ENCODE data around the gene KCNK18.
"Not testable (repeated sequence)": the region's sequence is repeated elsewhere in the genome, so short reads cannot be mapped to it uniquely, and the experiment has no call there.

KCNK18 gene

DNA sequence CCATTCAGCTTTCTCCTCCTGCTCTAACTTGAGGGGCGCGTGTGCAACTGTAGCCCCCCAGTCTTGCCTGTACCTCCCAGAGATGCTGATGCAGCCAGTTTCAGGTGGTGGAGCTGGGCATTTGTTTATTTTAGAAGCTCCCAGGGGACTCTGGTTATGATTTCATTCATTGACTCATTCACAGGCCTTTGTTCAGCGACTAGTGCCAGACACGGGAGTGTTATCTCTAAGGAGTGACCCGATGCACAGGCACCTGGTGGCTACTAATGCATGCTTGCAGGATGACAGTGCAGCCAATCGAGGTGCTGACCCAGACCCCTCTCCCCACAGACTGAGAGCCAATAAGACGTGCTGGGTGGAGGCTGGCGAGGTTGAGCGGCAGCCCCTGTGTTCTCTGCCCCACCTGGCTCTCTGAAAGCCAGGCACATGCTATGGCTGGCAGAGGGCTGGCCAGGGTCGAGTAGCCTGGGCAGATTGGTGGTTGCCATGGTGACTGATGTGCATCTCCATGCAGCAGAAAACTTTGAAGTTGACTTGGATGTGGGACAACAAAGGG lies 23.9 kb downstream of the KCNK18 start:
- DNase-seq (ENCODE audit: low read depth in 2 of 2): no peak

DNA sequence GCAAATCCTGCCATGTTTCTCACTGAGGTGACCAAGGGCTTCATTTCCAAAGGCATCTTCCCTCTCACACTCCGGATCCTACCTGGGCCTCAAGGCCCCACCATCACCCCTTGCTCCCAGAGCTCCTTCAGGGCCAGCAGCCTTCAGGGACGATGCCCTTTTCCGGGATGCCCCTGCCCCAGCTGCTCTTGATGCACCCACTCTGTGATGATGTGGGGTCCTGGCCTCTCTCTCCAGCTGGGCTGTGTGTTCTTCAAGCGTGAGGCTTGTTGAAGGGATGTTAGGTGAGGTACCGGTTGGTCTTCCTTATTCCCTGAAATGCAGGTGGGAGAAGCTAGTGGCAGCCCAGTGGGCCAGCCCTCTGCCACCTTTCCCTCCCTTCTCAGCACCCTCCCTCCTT lies 25.3 kb downstream of the KCNK18 start:
- no peak for DNase-seq (ENCODE audit: low read depth in 2 of 2)

DNA sequence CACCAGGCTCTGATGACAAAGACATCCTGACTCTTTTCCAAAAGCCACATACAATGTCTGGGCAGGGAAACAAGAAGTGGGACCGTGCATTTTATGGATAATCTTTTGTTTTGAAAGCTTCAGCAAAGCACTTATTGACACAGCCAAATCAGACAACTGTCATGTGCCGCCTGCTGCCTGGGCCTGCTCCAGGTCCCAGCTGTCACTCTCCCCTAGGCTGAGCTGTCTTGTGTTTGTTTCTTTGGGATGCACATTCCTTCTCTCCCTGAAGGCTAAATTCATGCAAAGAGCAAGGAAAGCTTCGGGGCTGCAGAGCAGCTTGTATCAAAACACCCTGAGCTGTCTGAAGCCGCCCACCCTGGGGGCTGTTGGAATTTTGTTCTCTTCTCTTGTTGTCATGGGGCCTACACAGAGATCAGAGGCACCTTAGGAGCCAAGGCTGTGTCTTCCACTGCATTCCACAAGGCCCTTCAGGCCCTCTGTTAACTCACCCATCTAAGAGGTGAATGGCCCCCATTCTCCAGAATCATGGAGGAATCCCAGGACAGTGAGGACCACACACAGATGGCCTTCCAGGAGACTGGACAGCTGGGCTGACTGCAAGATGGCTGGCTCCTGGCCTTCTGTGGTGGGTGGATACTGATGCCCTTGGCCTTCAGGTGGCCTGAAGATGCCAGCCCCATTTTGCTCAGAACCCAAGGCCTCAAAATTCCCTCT lies 25.8 kb downstream of the KCNK18 start:
- no peak for DNase-seq (ENCODE audit: low read depth in 2 of 2)

DNA sequence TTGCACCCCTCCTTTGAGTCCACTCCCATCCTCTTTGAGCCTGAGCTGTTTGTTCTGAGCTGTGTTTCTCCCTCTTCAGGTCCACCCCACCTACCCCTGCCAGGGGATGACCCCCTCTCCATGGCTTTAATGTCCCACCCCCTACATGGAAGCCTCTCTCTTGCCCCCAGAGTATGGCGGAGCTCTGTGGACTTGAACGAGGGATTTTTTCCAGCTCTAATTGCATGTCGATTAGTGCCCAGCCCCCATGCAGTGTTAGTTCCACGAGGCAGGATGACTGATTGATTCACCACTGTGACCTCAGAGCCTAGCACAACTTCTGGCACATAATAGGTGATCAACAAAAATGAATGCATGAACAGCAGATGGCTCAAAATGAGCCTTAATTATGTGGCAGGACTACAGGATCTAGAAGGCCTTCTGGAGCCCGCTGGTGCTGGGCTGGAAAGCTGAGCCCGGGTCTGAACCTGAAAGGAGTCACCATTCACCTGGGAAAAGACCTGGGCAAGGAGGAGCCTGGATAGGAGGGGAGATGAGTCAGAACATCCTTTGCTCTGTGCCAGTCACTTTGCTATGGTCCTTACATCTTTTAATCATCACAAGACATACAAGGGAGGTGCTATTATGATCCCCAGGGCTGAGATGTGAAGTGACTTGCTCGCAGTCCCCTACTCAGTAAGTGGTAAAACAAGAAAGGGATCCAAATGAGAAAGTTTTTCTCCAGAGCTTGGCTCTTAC lies 26.6 kb downstream of the KCNK18 start:
- DNase-seq (ENCODE audit: low read depth in 2 of 2): no peak

DNA sequence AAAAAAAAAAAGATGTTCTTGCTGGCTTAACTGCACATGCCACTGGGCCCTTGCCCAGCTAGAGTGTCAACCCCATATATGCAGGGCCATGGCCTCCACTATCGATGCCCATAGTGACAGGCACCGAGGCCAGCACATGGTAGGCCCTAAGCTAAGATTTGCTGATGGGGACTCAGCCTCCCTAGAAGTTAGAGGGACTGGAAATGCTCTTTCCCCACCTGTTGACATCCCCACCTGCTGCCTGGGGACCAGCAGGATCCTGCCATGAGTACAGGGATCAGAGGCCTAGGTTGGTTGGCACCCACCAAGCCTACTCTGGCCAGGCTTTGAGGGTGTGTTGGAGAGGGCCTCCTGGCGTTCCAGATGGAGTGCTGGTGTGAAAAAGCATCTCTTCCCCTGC lies 27.6 kb downstream of the KCNK18 start:
- no peak for DNase-seq (ENCODE audit: low read depth in 2 of 2)

DNA sequence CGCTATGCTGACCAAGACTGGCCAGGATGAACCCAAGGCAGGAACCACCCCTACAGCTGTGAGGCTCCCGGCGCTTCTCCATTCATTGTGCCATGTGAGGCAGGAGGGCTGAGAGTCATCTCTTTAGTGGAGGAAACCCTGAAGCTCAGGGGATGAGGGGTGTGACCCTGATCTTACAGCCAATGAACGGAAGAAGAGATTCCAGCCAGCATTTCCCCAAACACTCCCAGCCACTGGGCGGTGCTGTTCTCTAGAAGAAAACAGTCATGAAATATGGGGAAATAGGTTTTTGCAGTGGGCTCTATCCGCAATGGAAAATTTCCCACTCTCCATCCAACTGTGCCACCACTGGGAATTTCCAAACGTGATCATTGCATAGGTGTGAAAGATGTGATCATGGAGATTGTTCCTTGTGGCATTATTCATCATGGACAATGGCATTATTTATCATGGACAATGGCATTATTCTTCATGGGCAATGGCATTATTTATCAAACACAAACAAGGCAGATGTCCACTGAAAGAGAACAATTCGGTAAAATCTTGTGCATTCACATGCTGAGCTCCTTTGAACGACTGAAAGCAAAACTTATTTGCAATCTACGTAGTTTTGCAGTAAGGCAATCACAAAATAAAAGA lies 29.6 kb downstream of the KCNK18 start:
- no peak for DNase-seq (ENCODE audit: low read depth in 2 of 2)

DNA sequence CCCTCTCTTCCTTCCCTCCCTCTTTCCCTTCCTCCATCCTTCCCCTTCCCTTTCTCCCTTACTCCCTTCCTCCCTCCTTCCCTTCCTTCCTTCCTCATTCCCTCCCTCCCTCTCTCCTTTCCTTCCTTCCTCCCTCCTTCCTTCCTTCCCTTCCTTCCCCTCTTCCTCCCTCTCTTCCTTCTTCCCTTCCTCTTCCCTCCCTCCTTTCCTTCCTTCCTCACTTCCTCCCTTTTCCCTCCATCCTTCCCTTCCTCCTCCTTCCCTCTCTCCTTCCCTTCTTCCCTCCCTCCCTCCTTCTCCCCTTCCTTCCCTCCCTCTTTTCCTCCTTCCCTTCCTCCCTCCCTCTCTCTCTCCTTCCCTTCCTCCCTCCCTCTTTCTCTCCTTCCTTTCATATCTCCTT lies 30.9 kb downstream of the KCNK18 start:
- DNase-seq (ENCODE audit: low read depth in 2 of 2): no peak

DNA sequence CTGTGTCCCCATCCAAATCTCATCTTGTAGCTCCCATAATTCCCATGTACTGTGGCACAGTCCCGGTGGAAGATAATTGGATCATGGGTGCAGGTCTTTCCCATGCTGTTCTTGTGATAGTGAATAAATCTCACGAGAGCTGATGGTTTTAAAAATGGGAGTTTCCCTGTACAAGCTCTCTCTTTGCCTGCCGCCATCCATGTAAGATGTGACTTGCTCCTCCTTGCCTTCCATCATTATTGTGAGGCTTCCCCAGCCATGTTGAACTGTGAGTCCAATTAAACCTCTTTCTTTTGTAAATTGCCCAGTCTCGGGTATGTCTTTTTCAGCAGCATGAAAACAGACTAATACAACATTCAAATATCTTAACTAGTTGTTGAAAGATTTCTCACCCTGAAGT lies 32.8 kb downstream of the KCNK18 start:
- DNase-seq (ENCODE audit: low read depth in 2 of 2): not testable (repeated sequence)

DNA sequence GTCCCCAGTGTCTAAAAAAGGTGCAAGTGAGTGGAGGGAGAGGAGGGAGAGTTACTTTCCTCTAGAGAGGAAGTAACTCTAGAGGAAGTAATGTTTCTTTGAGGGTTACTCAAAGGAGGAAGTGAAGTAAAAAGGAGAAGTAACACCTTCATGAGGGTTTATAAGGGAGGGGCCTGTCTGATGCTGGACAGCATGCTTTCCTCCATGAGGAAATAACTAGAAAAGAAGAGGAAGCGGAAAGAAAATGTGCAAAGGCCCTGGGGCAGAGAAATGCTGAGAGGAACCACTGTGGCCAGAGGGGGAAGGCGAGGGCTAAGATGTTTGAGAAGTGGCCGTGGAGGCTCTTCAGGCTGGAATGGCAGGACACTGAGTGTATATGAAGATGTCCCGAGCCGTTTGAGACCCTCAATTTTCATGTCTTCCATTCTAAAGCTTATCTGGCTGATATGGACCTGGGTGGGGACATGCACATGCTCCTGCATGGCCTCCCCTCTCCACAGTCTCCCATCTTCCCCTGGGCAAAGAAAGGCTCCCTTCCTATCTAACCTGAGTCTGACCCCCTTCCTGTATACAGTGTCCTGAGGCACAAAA lies 40.2 kb downstream of the KCNK18 start:
- DNase-seq (ENCODE audit: low read depth in 2 of 2): no peak

DNA sequence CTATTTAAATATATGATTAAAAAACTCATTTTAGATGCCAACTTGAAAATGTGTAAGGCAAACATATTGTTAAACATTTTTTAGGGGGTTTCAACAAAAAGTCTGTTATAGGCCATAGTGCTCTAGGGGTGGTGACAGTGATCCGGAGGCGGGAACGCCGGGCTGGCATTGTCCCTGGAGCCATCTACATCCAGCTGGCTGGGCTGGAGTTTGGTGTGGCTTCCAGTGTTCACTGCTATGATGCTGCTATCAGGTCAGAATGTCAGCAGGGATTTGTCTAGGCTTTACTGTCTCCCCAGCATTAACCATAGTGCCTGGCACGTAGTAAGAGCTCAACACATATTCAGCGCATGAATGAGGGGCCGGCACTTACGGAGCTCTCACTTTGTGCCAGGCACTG lies 41.8 kb downstream of the KCNK18 start:
- DNase-seq (ENCODE audit: low read depth in 2 of 2): no peak

DNA sequence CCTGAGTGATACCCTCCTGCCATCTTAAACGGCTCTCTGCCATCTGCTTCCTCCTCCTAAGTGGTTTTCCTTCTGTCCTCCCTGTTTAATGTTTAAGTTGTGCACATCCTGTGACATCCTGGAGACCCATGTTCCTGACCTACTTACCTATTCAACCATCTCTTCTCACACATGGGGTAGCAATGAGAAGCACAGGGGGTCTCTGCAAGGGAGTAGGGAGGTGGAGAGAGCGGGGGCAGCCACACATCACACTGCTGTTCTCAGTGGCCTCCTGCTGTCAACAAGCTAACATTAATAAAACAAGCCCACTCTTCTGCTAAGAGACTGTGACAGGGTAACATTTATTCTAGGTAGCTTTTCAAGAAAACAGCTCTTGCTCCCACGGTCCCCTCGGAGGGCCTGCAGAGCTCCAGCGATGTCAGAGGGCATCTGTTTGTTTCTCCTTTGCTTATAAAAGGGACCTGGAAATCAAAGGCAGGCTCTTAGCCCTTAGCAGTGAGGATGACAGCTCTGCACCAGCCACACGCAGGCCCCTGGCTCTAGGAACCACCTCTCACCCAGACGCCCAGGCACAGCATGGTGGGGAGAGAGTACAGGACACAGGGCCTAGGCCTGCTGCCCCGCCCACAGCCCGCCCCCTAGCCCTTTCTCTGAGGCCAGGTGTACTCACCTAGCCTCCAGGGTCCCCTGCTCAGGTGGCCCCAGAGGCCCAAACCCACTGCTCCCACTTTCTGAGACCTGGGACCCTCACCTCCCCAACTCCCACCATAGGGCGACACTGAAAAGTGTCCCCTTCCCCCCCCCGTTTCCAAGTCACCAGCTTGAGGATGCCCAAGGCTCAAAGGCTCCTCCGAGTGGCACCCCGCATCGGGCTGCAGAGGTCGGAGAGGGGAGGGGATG lies 42.7 kb downstream of the KCNK18 start:
- no peak for DNase-seq (ENCODE audit: low read depth in 2 of 2)

DNA sequence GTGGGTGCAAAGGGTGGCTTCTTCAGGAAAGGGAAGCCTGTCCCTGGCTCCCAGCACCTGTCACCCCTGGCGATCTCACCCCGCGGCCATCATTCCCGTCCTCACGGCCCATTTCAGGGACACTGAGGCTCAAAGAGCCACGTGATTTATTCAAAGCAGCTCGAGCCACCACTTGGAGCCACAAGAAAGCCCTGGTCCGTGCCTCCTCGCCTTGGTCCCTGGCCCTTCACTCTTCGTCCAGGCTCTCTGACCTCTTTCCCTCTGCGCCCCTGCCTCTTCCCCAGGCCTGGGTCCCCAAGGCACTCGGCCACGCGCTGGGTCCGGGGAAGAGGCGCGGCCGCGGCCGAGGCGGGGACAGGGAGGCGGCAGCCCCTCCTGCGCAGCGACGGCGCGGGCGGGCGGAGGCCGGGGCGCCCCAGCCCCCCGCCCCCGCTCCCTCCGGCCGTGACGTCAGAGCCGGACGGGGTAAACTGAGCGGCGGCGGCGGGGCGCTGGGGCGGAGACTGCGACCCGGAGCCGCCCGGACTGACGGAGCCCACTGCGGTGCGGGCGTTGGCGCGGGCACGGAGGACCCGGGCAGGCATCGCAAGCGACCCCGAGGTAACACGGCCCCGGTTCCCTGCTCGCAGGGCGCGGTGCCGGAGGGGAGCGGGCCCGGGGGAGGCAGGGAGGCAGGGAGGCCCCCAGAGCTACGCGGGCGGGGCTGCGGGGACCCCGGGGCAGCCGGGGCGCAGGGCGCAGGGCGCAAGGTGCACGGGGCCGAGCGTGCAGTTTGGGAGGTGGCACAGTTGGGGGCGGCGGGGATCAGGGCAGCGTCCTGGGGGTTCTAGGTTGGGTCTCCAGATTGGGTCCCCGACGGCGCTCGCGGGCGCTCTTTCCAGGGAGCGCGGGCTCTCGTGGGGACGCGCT lies 43.6 kb downstream of the KCNK18 start, which contains the start of gene SLC18A2:
TSS of gene SLC18A2 (plus strand) at position 494 of the 909 bp plus-strand sequence. CDS start 580 bp downstream, outside the sequence.
- DNase-seq (ENCODE audit: low read depth in 2 of 2): no peak

DNA sequence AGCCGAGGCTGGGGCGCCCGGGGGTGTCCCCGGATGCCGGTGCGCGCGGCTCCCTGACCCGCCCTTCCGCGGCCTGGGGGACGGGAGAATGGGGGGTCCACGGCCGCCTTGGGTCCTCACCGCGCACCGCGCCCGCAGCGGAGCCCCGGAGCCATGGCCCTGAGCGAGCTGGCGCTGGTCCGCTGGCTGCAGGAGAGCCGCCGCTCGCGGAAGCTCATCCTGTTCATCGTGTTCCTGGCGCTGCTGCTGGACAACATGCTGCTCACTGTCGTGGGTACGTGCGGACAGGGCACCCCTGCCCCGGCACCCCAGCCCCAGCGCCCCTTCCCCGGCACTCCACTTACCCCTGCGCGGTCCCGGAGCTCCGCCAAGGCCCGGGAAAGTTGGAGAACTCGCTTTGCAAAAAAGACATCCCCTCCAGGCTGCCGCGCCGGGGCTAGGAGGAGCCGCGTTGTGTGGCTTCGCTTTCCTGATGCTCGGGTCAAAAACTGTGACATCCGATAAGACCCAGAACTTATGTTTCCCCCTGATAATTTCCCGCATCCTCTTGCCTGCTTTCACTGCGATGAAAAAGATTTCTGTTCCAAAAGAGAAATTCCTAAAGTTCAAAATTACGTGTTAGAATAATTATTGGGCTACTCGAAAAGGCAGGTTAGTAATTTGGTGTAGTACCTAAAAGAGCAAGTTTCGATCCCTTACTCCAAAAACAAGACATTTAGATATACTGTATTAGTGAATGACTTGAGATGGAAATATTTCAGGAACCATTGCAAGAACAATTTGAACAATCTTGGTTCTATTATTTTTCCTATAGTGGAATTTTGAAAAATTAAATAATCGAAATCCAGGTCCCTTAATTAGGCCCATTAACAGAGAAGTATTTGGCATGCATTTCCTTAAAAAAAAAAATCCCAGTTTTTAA lies 44.5 kb downstream of the KCNK18 start:
- DNase-seq (ENCODE audit: low read depth in 2 of 2): no peak

DNA sequence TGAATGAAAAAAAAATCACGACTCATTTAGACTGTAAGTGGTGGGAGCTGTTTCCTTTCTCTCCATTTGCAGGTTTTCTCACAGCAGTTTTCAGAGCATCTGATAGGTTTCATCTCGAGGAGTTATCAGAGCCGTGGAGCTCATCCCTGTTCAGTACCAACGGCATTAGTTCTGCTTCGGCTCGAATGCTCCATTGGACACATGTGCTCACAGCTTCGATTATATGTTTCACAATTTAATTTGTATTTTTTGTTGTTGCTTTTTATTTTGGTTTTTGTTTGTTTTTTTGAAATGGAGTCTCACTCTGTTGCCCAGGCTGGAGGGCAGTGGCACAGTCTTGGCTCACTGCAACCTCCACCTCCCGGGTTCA lies 45.2 kb downstream of the KCNK18 start:
- no peak for DNase-seq (ENCODE audit: low read depth in 2 of 2)

DNA sequence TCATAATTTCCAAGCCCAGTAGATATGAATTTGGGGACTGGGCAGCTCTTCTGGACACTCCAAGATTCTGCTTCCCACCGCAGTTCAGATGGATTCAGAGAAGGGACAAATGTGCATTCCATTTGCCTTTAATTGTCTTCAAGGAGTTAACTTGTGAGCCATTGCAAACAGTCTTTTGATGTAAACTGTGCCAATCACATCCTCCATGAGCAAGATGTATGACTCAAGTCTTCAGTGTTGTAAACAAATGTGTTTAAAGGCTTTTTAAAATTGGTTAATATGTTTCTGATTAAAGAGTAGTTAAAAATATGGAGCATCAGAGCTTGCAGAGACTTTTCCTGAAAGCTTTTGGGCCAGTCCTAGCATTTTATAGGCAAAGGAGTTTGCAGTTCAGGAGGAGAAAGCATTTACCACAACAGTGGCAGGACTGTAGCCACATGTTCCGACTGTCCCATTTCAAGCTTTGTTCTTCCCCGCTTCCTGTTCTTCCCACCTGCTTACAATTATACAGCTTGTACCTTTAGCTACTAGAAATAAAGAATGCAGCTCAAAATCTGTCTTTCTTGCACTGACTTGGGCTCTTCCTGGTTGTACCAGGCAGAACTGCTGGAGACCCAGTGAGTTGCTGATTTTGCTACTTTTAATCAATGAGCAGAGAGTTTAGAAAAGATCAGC lies 49.8 kb downstream of the KCNK18 start:
- no peak for DNase-seq (ENCODE audit: low read depth in 2 of 2)

DNA sequence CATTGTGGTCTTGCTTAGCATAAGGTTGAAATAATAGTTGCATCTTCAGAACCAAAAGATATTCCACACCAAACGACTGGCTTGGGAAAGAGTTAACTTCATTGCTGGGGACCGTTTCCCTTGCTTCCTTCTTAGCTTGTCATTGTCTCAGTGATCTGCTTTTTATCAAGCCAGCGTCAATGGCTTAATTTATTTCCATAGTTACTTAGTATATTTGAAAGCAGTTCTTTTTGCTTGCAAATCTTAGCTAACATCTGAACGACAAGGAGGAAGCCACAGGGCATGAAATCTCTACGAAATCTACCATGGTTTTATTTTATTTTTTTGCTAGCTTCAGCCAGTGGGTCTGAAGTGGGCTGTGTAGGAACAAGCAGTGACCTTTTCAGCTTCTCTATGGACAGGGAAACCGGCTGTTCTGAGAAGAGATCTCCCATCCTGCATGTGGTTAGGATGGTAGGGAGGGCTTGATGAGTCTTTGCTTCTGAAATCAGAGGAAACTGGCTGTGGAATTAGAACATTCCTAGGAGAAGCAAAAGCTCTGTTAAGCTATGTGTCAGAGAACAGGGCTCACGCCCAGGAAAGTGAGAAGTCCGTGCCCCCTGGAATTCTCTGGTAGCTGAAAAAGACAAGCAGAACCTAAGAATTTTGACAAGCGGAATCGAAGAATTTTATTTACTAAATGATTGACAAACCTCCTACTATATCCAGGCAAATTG lies 51.6 kb downstream of the KCNK18 start:
- no peak for DNase-seq (ENCODE audit: low read depth in 2 of 2)

DNA sequence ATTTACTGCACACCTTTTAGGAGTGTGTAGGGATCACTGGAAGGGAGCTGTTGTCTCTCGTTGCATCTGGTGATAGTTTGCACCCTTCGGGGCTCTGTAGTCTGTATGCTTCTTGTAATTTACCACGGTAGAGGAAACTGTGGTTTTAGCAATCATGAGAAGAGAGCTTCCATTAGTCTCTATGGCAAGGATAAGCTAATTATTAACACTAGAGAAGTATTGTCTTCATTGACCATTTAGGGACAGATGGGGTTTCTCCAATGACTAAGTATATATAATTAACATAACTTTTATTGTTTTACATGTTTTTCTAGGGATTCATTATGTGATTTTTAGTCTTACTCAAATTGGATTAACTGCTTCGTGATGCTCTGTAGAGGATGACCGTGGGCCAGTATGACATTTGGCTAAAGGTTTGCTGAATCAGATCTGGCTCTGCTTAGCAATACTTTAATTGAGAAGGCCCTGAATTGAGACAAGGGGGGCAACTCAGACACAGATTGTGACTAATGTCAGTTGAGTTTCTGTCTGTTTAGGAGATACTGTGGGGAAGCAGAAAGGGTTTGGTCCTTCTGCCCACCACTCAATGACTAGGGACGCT lies 52.3 kb downstream of the KCNK18 start:
- no peak for DNase-seq (ENCODE audit: low read depth in 2 of 2)
